SK-N-SH treated with all-trans-retinoic acid at 6 μM for 48 hours (cell line): ENCODE results near the gene NR2C1.

ENCODE experiments used
- ARNTL ChIP-seq: fragments of 450-650 bp; formaldehyde crosslinking; IDR thresholded peaks from 2 replicates; pipeline ENCODE4 v1.5.0; 2020; ENCODE audit warnings: low read depth, mild to moderate bottlenecking, moderate library complexity, borderline replicate concordance
- RARB ChIP-seq: fragments of 250-450 bp; sonication (Bioruptor Pico); IDR thresholded peaks from 2 replicates; pipeline ENCODE4 v1.8.0; 2021; ENCODE audit warnings: mild to moderate bottlenecking, moderate library complexity

DNA sequence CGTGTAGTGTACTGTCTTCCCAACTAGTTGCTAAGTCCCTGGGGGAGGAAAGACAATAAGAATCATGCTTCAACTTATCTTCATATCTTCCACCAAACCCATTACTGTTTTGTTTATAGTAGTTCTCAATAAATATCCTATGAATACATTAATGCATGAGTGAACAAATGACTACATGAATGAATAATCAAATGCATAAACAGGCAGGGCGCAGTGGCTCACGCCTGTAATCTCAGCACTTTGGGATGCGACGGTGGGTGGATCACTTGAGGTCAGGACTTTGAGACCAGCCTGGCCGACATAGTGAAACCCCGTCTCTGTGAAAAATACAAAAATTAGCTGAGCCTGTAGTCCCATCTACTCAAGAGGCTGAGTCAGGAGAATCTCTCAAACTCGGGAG is 32.1 kb upstream of the NR2C1 start:
- TF ChIP-seq RARB (CRISPR knock-in tag) (no peak), ARNTL (CRISPR knock-in tag) (no peak)
